ENCODE results near the gene TMEM190.
"Not testable (repeated sequence)": the region's sequence is repeated elsewhere in the genome, so short reads cannot be mapped to it uniquely, and the experiment has no call there.

The TMEM190 gene

GRCh38 chr19:55376241-55376933, at the start of gene TMEM190:
Gene TMEM190 (plus strand): TSS chr19:55376826. CDS start chr19:55376854, 28 bp downstream.
- DNase-seq, result no peak

- not testable (repeated sequence) for DNase-seq
Observed at GRCh38 chr19:55328774-55329318, 47.8 kb upstream of the TMEM190 start.

- not testable (repeated sequence) for DNase-seq
Observed at GRCh38 chr19:55329791-55330190, 46.8 kb upstream of the TMEM190 start.

GRCh38 chr19:55333870-55334269, 42.8 kb upstream of the TMEM190 start:
- DNase-seq, result no peak

- DNase-seq, result no peak
Observed at GRCh38 chr19:55336101-55336500, 40.5 kb upstream of the TMEM190 start.

- peak; percentile 100 for DNase-seq
Observed at GRCh38 chr19:55339105-55339888, 37.3 kb upstream of the TMEM190 start, which contains the start of gene KMT5C. Gene KMT5C (plus strand): TSS chr19:55339876. CDS start chr19:55341937, 2,061 bp downstream.

GRCh38 chr19:55339889-55340783, 36.5 kb upstream of the TMEM190 start:
- DNase-seq, result no peak

- DNase-seq, result no peak
Observed at GRCh38 chr19:55340784-55341147, 35.9 kb upstream of the TMEM190 start.

GRCh38 chr19:55341171-55341588, 35.4 kb upstream of the TMEM190 start:
- peak; percentile 60 to 64 for DNase-seq

- no peak for DNase-seq
Observed at GRCh38 chr19:55341595-55342531, 34.8 kb upstream of the TMEM190 start.

GRCh38 chr19:55344444-55344843, 32.2 kb upstream of the TMEM190 start:
- DNase-seq, result no peak

GRCh38 chr19:55345101-55345817, 31.4 kb upstream of the TMEM190 start:
- no peak for DNase-seq

GRCh38 chr19:55345818-55346724, 30.6 kb upstream of the TMEM190 start:
- no peak for DNase-seq

- DNase-seq, result no peak
Observed at GRCh38 chr19:55346725-55347441, 29.7 kb upstream of the TMEM190 start.

GRCh38 chr19:55347442-55348009, 29.1 kb upstream of the TMEM190 start:
- no peak for DNase-seq

- no peak for DNase-seq
Observed at GRCh38 chr19:55348317-55349034, 28.1 kb upstream of the TMEM190 start.

GRCh38 chr19:55350620-55351315, 25.9 kb upstream of the TMEM190 start:
- no peak for DNase-seq

Data from stimulated activated CD4-positive, alpha-beta T cell treated with anti-CD3 and anti-CD28 coated beads, Interleukin-2, amount 100 ng/mL, for 48 hours (primary cell).